A549 (cell line): Measurements from ENCODE around the gene PODN. TPM values are rescaled to one million over a fixed set of nuclear protein-coding genes. Genes with fewer than 3 reads are reported as not detected.

Source experiments
- ATAC-seq, 2 experiments: fragments of 200-7000 bp in 1 of 2; fragments of >200 bp in 1 of 2; cut with Nextera tagmentation in 1 of 2; cut with Tn5 transposase in 1 of 2; 3 replicates each; pipeline versions ENCODE4 v1.8.0 to v1.9.1; 2018 to 2020; ENCODE audit warnings: mild to moderate bottlenecking in 1 of 2, moderate library complexity in 1 of 2
- CTCF ChIA-PET: fragments of 300-600 bp; sonication (Branson Sonifier 250); formaldehyde crosslinking; extraction: SDS; loops from one replicate; lab custom pipeline; 2021; ENCODE audit warnings: antibody characterized with exemption, inconsistent platforms; lab: Yijun Ruan, JAX
- POLR2A ChIA-PET: fragments of 350-600 bp; formaldehyde crosslinking; extraction: SDS; loops from one replicate; lab custom pipeline; 2021; ENCODE audit warnings: antibody characterized with exemption, inconsistent platforms; lab: Yijun Ruan, JAX
- DNase-seq, 2 experiments: peaks; one replicate each; pipeline versions ENCODE4 v3.0.0 to v3.0.0-alpha.2; 2011 to 2016; ENCODE audit warnings: low read depth in 1 of 2, low spot score in 1 of 2
- FAIRE-seq: peaks from 2 replicates; lab custom pipeline; 2011; peaks lifted over from hg19 to GRCh38; lab: Jason Lieb, UNC
- H3K27ac ChIP-seq, 2 experiments: fragments of >200 bp; sonication (Bioruptor Twin); formaldehyde crosslinking; 3 replicates each; pipeline ENCODE4 v1.5.1; 2016 to 2017
- H3K4me1 ChIP-seq: fragments of >200 bp; sonication (Bioruptor Twin); formaldehyde crosslinking; 3 replicates; pipeline ENCODE4 v1.6.1; 2016
- H3K4me2 ChIP-seq: fragments of >200 bp; sonication (Bioruptor Twin); formaldehyde crosslinking; 3 replicates; pipeline ENCODE4 v1.6.1; 2016
- H3K4me3 ChIP-seq: fragments of >200 bp; sonication (Bioruptor Twin); formaldehyde crosslinking; 3 replicates; pipeline ENCODE4 v1.5.1; 2016
- H3K9me3 ChIP-seq: fragments of >200 bp; sonication (Bioruptor Twin); formaldehyde crosslinking; 3 replicates; pipeline ENCODE4 v1.6.1; 2016
- CBX8 ChIP-seq: fragments of 200-600 bp; sonication (generic); IDR thresholded peaks from 2 replicates; pipeline ENCODE4 v1.6.1; 2016
- CHD2 ChIP-seq: fragments of 150-350 bp; IDR thresholded peaks from 2 replicates; pipeline ENCODE4 v1.6.1; 2014; ENCODE audit warnings: low read length; ENCODE audit not compliant: partially characterized antibody
- EHMT2 ChIP-seq: fragments of 200-600 bp; sonication (generic); IDR thresholded peaks from 2 replicates; pipeline ENCODE4 v1.6.1; 2016; ENCODE audit warnings: antibody characterized with exemption, low read depth, mild to moderate bottlenecking, moderate library complexity
- ESRRA ChIP-seq: fragments of 150-350 bp; IDR thresholded peaks from 2 replicates; pipeline ENCODE4 v1.6.1; 2014; ENCODE audit warnings: mild to moderate bottlenecking, low read length, borderline replicate concordance
- HMGXB4 ChIP-seq: fragments of 250-450 bp; sonication (Bioruptor Pico); IDR thresholded peaks from 2 replicates; pipeline ENCODE4 v1.5.0; 2021; ENCODE audit warnings: mild to moderate bottlenecking, moderate library complexity, borderline replicate concordance
- HOXA7 ChIP-seq: fragments of 250-450 bp; sonication (Bioruptor Pico); IDR thresholded peaks from 2 replicates; pipeline ENCODE4 v1.5.0; 2020; ENCODE audit warnings: mild to moderate bottlenecking, moderate library complexity
- HOXB13 ChIP-seq: fragments of 250-450 bp; sonication (Bioruptor Pico); IDR thresholded peaks from 2 replicates; pipeline ENCODE4 v1.5.0; 2020; ENCODE audit warnings: low read depth, mild to moderate bottlenecking, moderate library complexity
- JUN ChIP-seq, 2 experiments: fragments of >200 bp; sonication (Bioruptor Twin); formaldehyde crosslinking; IDR thresholded peaks; 2 replicates in 1 of 2; 3 replicates in 1 of 2; pipeline ENCODE4 v1.6.1; 2016 to 2017
- JUNB ChIP-seq: fragments of >200 bp; sonication (Bioruptor Twin); formaldehyde crosslinking; IDR thresholded peaks from 2 replicates; pipeline ENCODE4 v1.6.1; 2016
- KDM1A ChIP-seq: fragments of 200-600 bp; sonication (generic); IDR thresholded peaks from 2 replicates; pipeline ENCODE4 v1.6.1; 2016; ENCODE audit warnings: low read depth, mild to moderate bottlenecking
- KDM5A ChIP-seq: fragments of 200-600 bp; sonication (generic); IDR thresholded peaks from 2 replicates; pipeline ENCODE4 v1.6.1; 2016; ENCODE audit warnings: antibody characterized with exemption, mild to moderate bottlenecking
- MYC ChIP-seq: IDR thresholded peaks from 2 replicates; pipeline ENCODE4 v1.6.1; 2012; ENCODE audit warnings: mild to moderate bottlenecking, inconsistent platforms, low read length, improper control_type of control experiment, borderline replicate concordance
- NPAS2 ChIP-seq: fragments of 250-450 bp; sonication (Bioruptor Pico); IDR thresholded peaks from 2 replicates; pipeline ENCODE4 v1.8.0; 2022; ENCODE audit warnings: mild to moderate bottlenecking, moderate library complexity, borderline replicate concordance
- NR3C1 ChIP-seq: fragments of >200 bp; sonication (Bioruptor Twin); formaldehyde crosslinking; IDR thresholded peaks from 3 replicates; pipeline ENCODE4 v1.6.1; 2017
- PHF8 ChIP-seq: fragments of 200-600 bp; sonication (generic); IDR thresholded peaks from 2 replicates; pipeline ENCODE4 v1.6.1; 2016; ENCODE audit warnings: low read depth, mild to moderate bottlenecking, antibody characterized with exemption, moderate library complexity, borderline replicate concordance
- RAD21 ChIP-seq, 2 experiments: fragments of >200 bp in 1 of 2; sonication (Bioruptor Twin) in 1 of 2; formaldehyde crosslinking in 1 of 2; IDR thresholded peaks in 1 of 2; conservative IDR thresholded peaks in 1 of 2; 2 replicates in 1 of 2; 3 replicates in 1 of 2; pipeline ENCODE4 v1.6.1; 2012 to 2018; ENCODE audit warnings: inconsistent platforms in 1 of 2
- RARB ChIP-seq: fragments of 250-450 bp; sonication (Bioruptor Pico); IDR thresholded peaks from 2 replicates; pipeline ENCODE4 v1.8.0; 2021; ENCODE audit warnings: mild to moderate bottlenecking, moderate library complexity
- RCOR1 ChIP-seq: fragments of 150-350 bp; IDR thresholded peaks from 2 replicates; pipeline ENCODE4 v1.6.1; 2014; ENCODE audit warnings: antibody characterized with exemption, low read length, low read depth
- RFX5 ChIP-seq: fragments of 450-650 bp; IDR thresholded peaks from 2 replicates; pipeline ENCODE4 v1.7.1; 2014; ENCODE audit warnings: antibody characterized with exemption, mild to moderate bottlenecking, moderate library complexity
- SREBF2 ChIP-seq: fragments of 450-650 bp; IDR thresholded peaks from 2 replicates; pipeline ENCODE4 v1.6.1; 2014; ENCODE audit warnings: mild to moderate bottlenecking, moderate library complexity
- TP53 ChIP-seq: fragments of 250-450 bp; sonication (Bioruptor Pico); IDR thresholded peaks from 2 replicates; pipeline ENCODE4 v1.5.0; 2021; ENCODE audit warnings: mild to moderate bottlenecking, moderate library complexity
- ZC3H11A ChIP-seq: fragments of 450-650 bp; IDR thresholded peaks from 2 replicates; pipeline ENCODE4 v1.6.1; 2014; ENCODE audit warnings: antibody characterized with exemption, mild to moderate bottlenecking
- ZFP36 ChIP-seq: fragments of 450-650 bp; IDR thresholded peaks from 2 replicates; pipeline ENCODE4 v1.6.1; 2014; ENCODE audit warnings: borderline replicate concordance; ENCODE audit not compliant: partially characterized antibody
- WGBS: methylation state at CpG from one replicate; pipeline ENCODE4 v1.1.6; 2017; ENCODE audit errors: missing lambda C conversion rate; 5-methylcytosine and 5-hydroxymethylcytosine counted together
- polyA plus RNA-seq, 4 experiments: library from polyadenylated mRNA; depleted of rRNA in 3 of 4; stranded (reverse); fragments of >200 nt; fragmentation: RNase III in 1 of 4; extraction: RNeasy Plus Mini Kit Qiagen cat#74134 plus additional on column Dnase treatment in 1 of 4; gene quantifications; 2 replicates in 3 of 4; 3 replicates in 1 of 4; pipeline ENCODE4 v1.2.3, GENCODE V29; 2011 to 2017
- TF ChIP-seq, protein P1 (sequence below): IDR thresholded peaks from 2 replicates; pipeline ENCODE4 v1.6.1; 2012
- TF ChIP-seq, protein P2 (sequence below): IDR thresholded peaks from 2 replicates; pipeline ENCODE4 v1.6.1; 2012
- TF ChIP-seq, protein P3 (sequence below): fragments of >200 bp; sonication (Bioruptor Twin); formaldehyde crosslinking; IDR thresholded peaks from 3 replicates; pipeline ENCODE4 v1.6.1; 2016

PODN gene
- polyA plus RNA-seq, 2 of the 4 experiments (the other 2 are of a cell fraction), result 0.05 TPM; not detected in 1

- TF ChIP-seq, protein P1, sequence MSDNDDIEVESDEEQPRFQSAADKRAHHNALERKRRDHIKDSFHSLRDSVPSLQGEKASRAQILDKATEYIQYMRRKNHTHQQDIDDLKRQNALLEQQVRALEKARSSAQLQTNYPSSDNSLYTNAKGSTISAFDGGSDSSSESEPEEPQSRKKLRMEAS, result no peak
Measured at GRCh38 chr1:53073868-53074311, 11.9 kb downstream of the PODN start (continued).

DNA sequence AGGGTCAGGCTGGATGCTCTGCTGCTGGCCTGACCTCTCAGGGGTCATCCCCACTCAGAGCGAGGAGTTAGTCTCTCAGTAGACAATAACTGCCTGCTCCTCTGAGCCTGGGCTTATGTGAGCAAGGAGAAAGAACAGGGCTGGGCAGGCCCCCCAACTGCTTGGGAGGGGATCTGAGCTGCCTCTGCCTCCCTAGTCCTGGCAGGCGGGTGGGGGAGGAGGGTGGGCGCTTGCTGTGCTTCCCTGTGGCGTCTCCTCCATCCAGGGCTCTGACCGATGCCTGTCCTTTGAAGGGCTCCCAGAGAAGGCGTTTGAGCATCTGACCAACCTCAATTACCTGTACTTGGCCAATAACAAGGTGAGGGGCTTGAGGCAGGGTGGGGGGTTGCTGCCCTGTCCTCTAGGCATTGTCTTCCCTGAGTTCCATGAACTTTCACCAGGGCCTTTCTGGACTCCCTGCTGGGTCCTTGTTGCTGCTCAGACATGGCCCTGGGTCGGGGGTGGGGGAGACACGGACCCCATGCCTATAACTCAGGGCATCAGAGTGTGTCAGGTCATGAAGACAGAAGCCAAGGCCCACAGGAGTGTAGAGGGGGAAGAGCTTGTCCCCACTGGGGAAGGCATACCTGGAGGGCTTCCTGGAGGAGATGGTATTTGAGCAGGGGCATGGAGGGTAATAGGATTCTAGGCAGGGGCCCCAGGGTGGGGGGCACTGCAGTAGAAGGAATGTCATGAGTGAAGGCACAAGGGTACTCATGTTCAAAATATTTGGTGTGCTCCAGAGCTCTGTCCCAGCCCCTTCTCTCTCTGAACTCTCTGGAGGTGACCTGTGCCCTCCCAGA lies 12.5 kb downstream of the PODN start:
- POLR2A ChIA-PET, result no interaction called here

DNA sequence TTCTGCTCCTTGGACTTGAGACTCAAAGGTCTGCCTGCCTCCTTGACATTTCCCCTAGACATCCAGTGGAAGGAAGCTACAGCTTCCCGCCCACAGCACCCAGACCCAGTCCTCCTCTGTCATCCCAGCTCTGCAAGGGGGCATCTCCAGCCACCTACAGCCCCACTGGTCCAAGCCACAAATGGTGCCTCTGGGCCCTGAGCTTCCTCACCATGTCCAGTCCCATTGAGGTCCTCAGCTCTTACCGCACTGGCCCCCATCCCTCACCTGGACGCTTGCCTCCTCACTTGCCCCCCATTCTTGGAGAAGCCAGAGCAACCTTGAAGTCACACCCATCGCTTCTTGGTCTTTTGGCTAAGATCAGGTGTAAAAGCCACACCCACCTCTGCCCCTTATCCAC lies 13.2 kb downstream of the PODN start:
- no peak for FAIRE-seq

More for the DNA sequence above, 12.5 kb downstream of the PODN start:
- no peak for TF ChIP-seq SREBF2
- TF ChIP-seq HMGXB4 (CRISPR knock-in tag), result no peak
- peak; percentile 16 for TF ChIP-seq ZFP36
- Histone ChIP-seq H3K4me3 (no peak overlapping the region), H3K9me3 (no peaks in the 10 kb centered on the region), H3K4me2 (no peak overlapping the region), H3K4me1 (no peaks in the 10 kb centered on the region), H3K27ac (no peak overlapping the region)
- DNase-seq (no peak), FAIRE-seq (no peak), ATAC-seq (no peak)
- 100% methylated on average over 2 of the region's 8 CpGs for WGBS
- CTCF ChIA-PET, result interaction anchor here (1.2 kb wide), 1 partner anchor 107 kb away, joined by 3 read pairs; no protein-coding TSS in a partner anchor

DNA sequence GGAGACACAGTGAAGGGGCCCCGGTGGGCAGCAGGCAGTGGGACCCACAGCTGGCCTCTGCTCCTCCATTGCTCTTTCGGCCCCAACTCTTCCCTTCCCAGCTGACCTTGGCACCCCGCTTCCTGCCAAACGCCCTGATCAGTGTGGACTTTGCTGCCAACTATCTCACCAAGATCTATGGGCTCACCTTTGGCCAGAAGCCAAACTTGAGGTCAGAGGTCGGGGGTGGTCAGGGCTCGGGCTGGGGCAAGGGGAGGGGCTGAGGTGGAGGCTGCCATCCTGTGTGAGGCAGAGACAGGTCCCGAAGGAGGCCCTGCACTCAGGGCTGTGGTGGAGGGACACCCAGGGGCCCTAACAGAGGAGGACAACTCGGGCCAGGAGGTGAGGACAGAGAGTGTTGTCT lies 13.7 kb downstream of the PODN start:
- Histone ChIP-seq H3K4me1 (no peaks in the 10 kb centered on the region), H3K27ac (no peak overlapping the region), H3K4me3 (no peak overlapping the region), H3K4me2 (no peak overlapping the region), H3K9me3 (no peaks in the 10 kb centered on the region)
- POLR2A ChIA-PET, result no interaction called here
- FAIRE-seq, result no peak
- WGBS, result 71% methylated on average over 7 of the region's 8 CpGs
- no peak for DNase-seq
- CTCF ChIA-PET, result interaction anchor here (1.2 kb wide), 1 partner anchor 105 kb away, joined by 3 read pairs; no protein-coding TSS in a partner anchor
- ATAC-seq, result no peak
- TF ChIP-seq JUNB (no peak), NR3C1 (no peak), EHMT2 (no peak), TP53 (CRISPR knock-in tag) (no peak), RARB (CRISPR knock-in tag) (no peak), JUN (IDR thresholded peaks at IDR 0.05) (no peak), CBX8 (no peak), RAD21 (conservative IDR thresholded peaks at IDR 0.05 in 1 of 2, IDR thresholded peaks at IDR 0.05 in 1 of 2) (no peak), CHD2 (no peak)
- TF ChIP-seq, protein P1, result no peak
- TF ChIP-seq, protein P2, sequence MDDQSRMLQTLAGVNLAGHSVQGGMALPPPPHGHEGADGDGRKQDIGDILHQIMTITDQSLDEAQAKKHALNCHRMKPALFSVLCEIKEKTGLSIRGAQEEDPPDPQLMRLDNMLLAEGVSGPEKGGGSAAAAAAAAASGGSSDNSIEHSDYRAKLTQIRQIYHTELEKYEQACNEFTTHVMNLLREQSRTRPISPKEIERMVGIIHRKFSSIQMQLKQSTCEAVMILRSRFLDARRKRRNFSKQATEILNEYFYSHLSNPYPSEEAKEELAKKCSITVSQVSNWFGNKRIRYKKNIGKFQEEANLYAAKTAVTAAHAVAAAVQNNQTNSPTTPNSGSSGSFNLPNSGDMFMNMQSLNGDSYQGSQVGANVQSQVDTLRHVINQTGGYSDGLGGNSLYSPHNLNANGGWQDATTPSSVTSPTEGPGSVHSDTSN, result no peak
- TF ChIP-seq, protein P3, sequence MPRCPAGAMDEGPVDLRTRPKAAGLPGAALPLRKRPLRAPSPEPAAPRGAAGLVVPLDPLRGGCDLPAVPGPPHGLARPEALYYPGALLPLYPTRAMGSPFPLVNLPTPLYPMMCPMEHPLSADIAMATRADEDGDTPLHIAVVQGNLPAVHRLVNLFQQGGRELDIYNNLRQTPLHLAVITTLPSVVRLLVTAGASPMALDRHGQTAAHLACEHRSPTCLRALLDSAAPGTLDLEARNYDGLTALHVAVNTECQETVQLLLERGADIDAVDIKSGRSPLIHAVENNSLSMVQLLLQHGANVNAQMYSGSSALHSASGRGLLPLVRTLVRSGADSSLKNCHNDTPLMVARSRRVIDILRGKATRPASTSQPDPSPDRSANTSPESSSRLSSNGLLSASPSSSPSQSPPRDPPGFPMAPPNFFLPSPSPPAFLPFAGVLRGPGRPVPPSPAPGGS, result no peak

More for the DNA sequence above, 13.2 kb downstream of the PODN start:
- H3K27ac ChIP-seq, result no peak overlapping the region
- H3K4me2 ChIP-seq, result no peak overlapping the region
- H3K4me1 ChIP-seq, result no peaks in the 10 kb centered on the region
- WGBS, result 90% methylated on average over 4 of the region's 4 CpGs
- DNase-seq (no peak), ATAC-seq (no peak)
- CTCF ChIA-PET, result interaction anchor here (1.2 kb wide), 1 partner anchor 106 kb away, joined by 3 read pairs; no protein-coding TSS in a partner anchor
- H3K9me3 ChIP-seq, result no peaks in the 10 kb centered on the region
- TF ChIP-seq ZC3H11A, result no peak
- no peak for TF ChIP-seq RFX5
- TF ChIP-seq HOXB13 (CRISPR knock-in tag), result no peak
- TF ChIP-seq EHMT2, result no peak
- no peak for TF ChIP-seq PHF8
- no peak for TF ChIP-seq ESRRA
- no peak for TF ChIP-seq HMGXB4 (CRISPR knock-in tag)
- no peak for TF ChIP-seq NPAS2 (CRISPR knock-in tag)
- no peak for TF ChIP-seq KDM1A
- TF ChIP-seq SREBF2, result no peak
- no peak for TF ChIP-seq RCOR1
- TF ChIP-seq HOXA7, result no peak
- no peak for TF ChIP-seq KDM5A
- no peak for TF ChIP-seq MYC
- H3K4me3 ChIP-seq, result no peak overlapping the region
- POLR2A ChIA-PET, result no interaction called here
